ENCODE data around the gene TIAM1. TPM values are rescaled to one million over a fixed set of nuclear protein-coding genes. Genes with fewer than 3 reads are reported as not detected.

Gene TIAM1
- total and polyA plus RNA-seq, 8 donors = 1.1 to 19.8 (median 3.3) TPM

DNA sequence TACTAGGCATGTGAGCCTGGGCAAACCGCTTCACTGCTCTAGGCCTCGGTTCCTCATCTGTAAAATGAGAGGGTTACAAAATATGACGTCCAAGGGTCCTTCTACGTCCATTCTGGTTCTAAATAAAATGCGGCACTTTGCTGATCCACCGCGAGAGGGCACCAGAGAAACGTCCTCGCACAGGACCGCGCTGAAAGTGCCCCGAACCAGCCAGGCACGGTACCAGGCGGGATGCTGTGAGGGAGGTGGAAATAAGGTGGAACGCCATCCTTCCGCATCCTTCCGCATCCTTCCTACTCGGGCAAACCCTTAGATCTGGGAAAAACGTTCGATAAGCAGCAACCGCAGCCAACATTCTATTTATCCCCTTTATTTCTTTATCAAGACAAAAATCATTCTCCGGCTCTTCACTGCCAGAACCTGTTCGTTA is 245.5 kb downstream of the TIAM1 start:
- no peaks in the 10 kb centered on the region for H3K9me3 ChIP-seq
- WGBS, 5 donors = 11 to 13% (median 11%) methylated on average over 22 to 23 of the region's 23 CpGs
- TF ChIP-seq POLR2A (IDR thresholded peaks at IDR 0.05) (no peak), EP300 (IDR thresholded peaks at IDR 0.05) (no peak), POLR2AphosphoS5 (IDR thresholded peaks at IDR 0.05) (no peak), CTCF (IDR thresholded peaks at IDR 0.05) (peak in 5 of 7 experiments; percentile 59 to 83 (median 75))

DNA sequence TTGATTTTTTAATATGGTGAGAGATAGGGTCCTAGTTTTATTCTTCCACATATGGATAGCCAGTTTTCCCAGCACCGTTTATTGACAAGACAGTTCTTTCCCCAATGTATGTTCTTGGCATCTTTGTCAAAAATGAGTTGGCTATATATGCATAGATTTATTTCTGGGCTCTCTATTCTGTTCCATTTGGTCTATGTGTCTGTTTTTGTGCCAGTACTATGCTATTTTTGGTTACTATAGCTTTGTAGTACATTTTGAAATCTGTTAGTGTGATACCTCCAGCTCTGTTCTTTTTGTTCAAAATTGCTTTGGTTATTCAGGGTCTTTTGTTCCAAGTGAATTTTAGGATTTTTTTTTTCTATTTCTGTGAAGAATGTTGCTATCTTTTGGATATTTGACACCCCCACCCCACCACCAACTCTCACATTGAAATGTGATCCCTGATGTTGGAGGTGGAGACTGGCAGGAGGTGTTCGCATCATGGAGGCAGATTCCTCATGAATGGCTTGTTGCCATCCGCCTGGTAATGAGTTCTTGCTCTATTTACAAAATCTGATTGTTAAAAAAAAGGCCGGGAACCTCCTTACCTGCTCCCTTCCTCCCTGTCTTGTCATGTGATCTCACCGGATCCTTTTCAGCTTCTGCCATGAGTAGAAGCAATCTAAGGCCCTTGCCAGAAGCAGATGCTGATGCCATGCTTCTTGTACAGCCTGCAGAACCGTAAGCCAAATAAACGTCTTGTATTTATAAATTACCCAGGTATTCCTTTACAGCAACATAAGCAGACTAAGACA is 251.0 kb downstream of the TIAM1 start:
- no peaks in the 10 kb centered on the region for H3K4me1 ChIP-seq
- no peaks in the 10 kb centered on the region for H3K36me3 ChIP-seq
- no peak for TF ChIP-seq POLR2AphosphoS5 (IDR thresholded peaks at IDR 0.05)
- no peak for TF ChIP-seq EP300 (IDR thresholded peaks at IDR 0.05)
- no peak for TF ChIP-seq CTCF (IDR thresholded peaks at IDR 0.05)
- TF ChIP-seq POLR2A (IDR thresholded peaks at IDR 0.05) = no peak
- 71 to 83% (median 80%) methylated on average over 7 of the region's 7 CpGs for WGBS, 5 donors
- no peaks in the 10 kb centered on the region for H3K9me3 ChIP-seq
- no peak overlapping the region for H3K27ac ChIP-seq
- H3K27me3 ChIP-seq = peaks cover 0 to 19% (median 0%) of the 10 kb centered on the region in 3 donors
- intact Hi-C loops (cut with DNase I; ENCODE audit: low total_unique reads) = no loop called here
- no peak overlapping the region for H3K4me3 ChIP-seq
- no peak for DNase-seq

More for the DNA sequence above, 245.5 kb downstream of the TIAM1 start:
- Histone ChIP-seq H3K4me1 (peaks cover 0 to 6% (median 0%) of the 10 kb centered on the region in 4 donors), H3K27ac (no peak overlapping the region), H3K27me3 (peaks cover 0 to 16% (median 0%) of the 10 kb centered on the region in 3 donors), H3K36me3 (no peaks in the 10 kb centered on the region), H3K4me3 (no peak overlapping the region)
- intact Hi-C loops (cut with DNase I; ENCODE audit: low total_unique reads) = loop anchor here (5.0 kb wide), 2 partner anchors 84 to 504 kb away; no protein-coding TSS in a partner anchor
- peak; percentile 72 to 86 for DNase-seq

GRCh38 chr21:31090376-31090775 is 253.7 kb downstream of the TIAM1 start:
- DNase-seq = no peak
- Histone ChIP-seq H3K4me3 (no peak overlapping the region), H3K4me1 (peaks cover 0 to 7% (median 2%) of the 10 kb centered on the region in 4 donors), H3K27me3 (peaks cover 0 to 19% (median 0%) of the 10 kb centered on the region in 3 donors), H3K36me3 (no peaks in the 10 kb centered on the region), H3K27ac (no peak overlapping the region), H3K9me3 (no peaks in the 10 kb centered on the region)
- intact Hi-C loops (cut with DNase I; ENCODE audit: low total_unique reads) = no loop called here
- TF ChIP-seq CTCF (IDR thresholded peaks at IDR 0.05) (no peak), EP300 (IDR thresholded peaks at IDR 0.05) (no peak), POLR2A (IDR thresholded peaks at IDR 0.05) (no peak), POLR2AphosphoS5 (IDR thresholded peaks at IDR 0.05) (no peak)

DNA sequence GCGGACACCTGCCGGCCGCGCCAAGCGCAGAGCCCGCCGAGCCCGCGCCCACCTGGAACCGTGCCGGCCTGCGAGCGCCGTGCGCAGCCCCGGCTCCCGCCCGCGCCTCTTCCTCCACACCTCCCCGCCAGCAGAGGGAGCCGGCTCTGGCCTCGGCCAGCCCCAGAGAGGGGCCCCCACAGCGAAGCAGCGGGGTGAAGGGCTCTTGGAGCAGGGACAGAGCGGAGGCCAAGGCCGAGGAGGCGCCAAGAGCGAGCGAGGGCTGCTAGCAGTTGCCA is 255.6 kb downstream of the TIAM1 start:
- H3K9me3 ChIP-seq = no peaks in the 10 kb centered on the region
- H3K27ac ChIP-seq = no peak overlapping the region
- DNase-seq = peak in 1 of 2 donors; percentile 28
- intact Hi-C loops (cut with DNase I; ENCODE audit: low total_unique reads) = no loop called here
- TF ChIP-seq POLR2A (IDR thresholded peaks at IDR 0.05) = no peak
- no peak for TF ChIP-seq EP300 (IDR thresholded peaks at IDR 0.05)
- 78 to 84% (median 82%) methylated on average over 12 to 29 of the region's 29 CpGs for WGBS, 5 donors
- peaks cover 0 to 17% (median 0%) of the 10 kb centered on the region in 3 donors for H3K27me3 ChIP-seq
- no peaks in the 10 kb centered on the region for H3K36me3 ChIP-seq
- H3K4me1 ChIP-seq = peaks cover 0 to 7% (median 2%) of the 10 kb centered on the region in 4 donors
- no peak overlapping the region for H3K4me3 ChIP-seq

Data from stomach (tissue), 9 donors.